ENCODE results near the gene LRR1.

GRCh38 chr14:49637534-49638078 lies 38.9 kb downstream of the LRR1 start:
- TF ChIP-seq CTCF (IDR thresholded peaks at IDR 0.05) (no peak), POLR2A (IDR thresholded peaks at IDR 0.05) (no peak)
